ENCODE data around the gene TNFAIP8L1.
"Not testable (repeated sequence)": the region's sequence is repeated elsewhere in the genome, so short reads cannot be mapped to it uniquely, and the experiment has no call there.

Gene TNFAIP8L1

GRCh38 chr19:4638828-4639530 lies at the start of gene TNFAIP8L1:
Gene TNFAIP8L1 (plus strand): TSS chr19:4639516. CDS start chr19:4651870, 12,354 bp downstream.
- peak; percentile 98 to 99 for DNase-seq

GRCh38 chr19:4589579-4590410 lies 49.5 kb upstream of the TNFAIP8L1 start:
- peak in 1 of 2 donors; percentile 14 for DNase-seq

- DNase-seq: no peak
Observed at GRCh38 chr19:4590559-4590958, 48.8 kb upstream of the TNFAIP8L1 start.

GRCh38 chr19:4591320-4591719 lies 48.0 kb upstream of the TNFAIP8L1 start:
- DNase-seq: no peak

- no peak for DNase-seq
Observed at GRCh38 chr19:4592445-4592844, 46.9 kb upstream of the TNFAIP8L1 start.

GRCh38 chr19:4593409-4593851 lies 45.9 kb upstream of the TNFAIP8L1 start:
- DNase-seq: no peak

GRCh38 chr19:4594201-4594600 lies 45.1 kb upstream of the TNFAIP8L1 start:
- no peak for DNase-seq

- not testable (repeated sequence) for DNase-seq
Observed at GRCh38 chr19:4595158-4595557, 44.2 kb upstream of the TNFAIP8L1 start.

- DNase-seq: no peak
Observed at GRCh38 chr19:4596033-4596904, 43.0 kb upstream of the TNFAIP8L1 start.

GRCh38 chr19:4597278-4597974 lies 41.9 kb upstream of the TNFAIP8L1 start:
- peak; percentile 31 to 39 for DNase-seq

GRCh38 chr19:4597975-4598671 lies 41.2 kb upstream of the TNFAIP8L1 start:
- peak; percentile 57 to 60 for DNase-seq

GRCh38 chr19:4598712-4599111 lies 40.6 kb upstream of the TNFAIP8L1 start:
- no peak for DNase-seq

GRCh38 chr19:4600082-4600481 lies 39.2 kb upstream of the TNFAIP8L1 start:
- no peak for DNase-seq

- no peak for DNase-seq
Observed at GRCh38 chr19:4600893-4601292, 38.4 kb upstream of the TNFAIP8L1 start.

GRCh38 chr19:4602173-4602788 lies 37.0 kb upstream of the TNFAIP8L1 start:
- no peak for DNase-seq

- no peak for DNase-seq
Observed at GRCh38 chr19:4602915-4603314, 36.4 kb upstream of the TNFAIP8L1 start.

GRCh38 chr19:4604912-4605311 lies 34.4 kb upstream of the TNFAIP8L1 start:
- DNase-seq: no peak

GRCh38 chr19:4606181-4606580 lies 33.1 kb upstream of the TNFAIP8L1 start:
- DNase-seq: no peak

GRCh38 chr19:4606921-4607678 lies 32.2 kb upstream of the TNFAIP8L1 start:
- no peak for DNase-seq

GRCh38 chr19:4609878-4610511 lies 29.3 kb upstream of the TNFAIP8L1 start:
- DNase-seq: no peak

Data from CD4-positive, alpha-beta T cell treated with Interferon alpha-2 for 1 hour (primary cell).